Breast epithelium (tissue), 4 donors: Measurements from ENCODE around the gene GRAMD2A. TPM values are rescaled to one million over a fixed set of nuclear protein-coding genes. Genes with fewer than 3 reads are reported as not detected.
A peak's percentile ranks its signal among the peaks of the same experiment; 100 is the strongest.

Experiments used
- DNase-seq, 2 donors: peaks; one replicate each; pipeline ENCODE4 v3.0.0-alpha.2; 2019; ENCODE audit warnings: low spot score in 2 of 2
- H3K27ac ChIP-seq, 2 donors: fragments of 200-600 bp; sonication (generic) in 1 of 2; one replicate each; pipeline ENCODE4 v1.5.1; 2016 to 2019; ENCODE audit warnings: mild to moderate bottlenecking in 1 of 2
- H3K27me3 ChIP-seq, 2 donors: fragments of 200-600 bp; sonication (generic) in 1 of 2; one replicate each; pipeline versions ENCODE4 v1.5.1 to v1.6.0; 2017 to 2019; ENCODE audit warnings: control low read depth in 1 of 2, mild to moderate bottlenecking in 1 of 2
- H3K36me3 ChIP-seq: fragments of 200-600 bp; one replicate; pipeline ENCODE4 v1.5.1; 2019
- H3K4me1 ChIP-seq, 2 donors: fragments of 200-600 bp; sonication (generic); one replicate each; pipeline ENCODE4 v1.5.1; 2016 to 2019; ENCODE audit warnings: control low read depth in 1 of 2
- H3K4me3 ChIP-seq, 3 donors: fragments of 200-600 bp; sonication (generic); 1 replicate in 2 of 3; 2 replicates in 1 of 3; pipeline ENCODE4 v1.5.1; 2016 to 2019; ENCODE audit warnings: mild to moderate bottlenecking in 3 of 3, moderate library complexity in 2 of 3
- H3K9me3 ChIP-seq, 2 donors: fragments of 200-600 bp; sonication (generic) in 1 of 2; one replicate each; pipeline ENCODE4 v1.5.1; 2016 to 2019; ENCODE audit warnings: control low read depth in 1 of 2
- POLR2A ChIP-seq: fragments of 450-650 bp; IDR thresholded peaks from one replicate; pipeline ENCODE4 v1.6.1; 2016; ENCODE audit warnings: antibody characterized with exemption, mild to moderate bottlenecking, moderate library complexity
- POLR2AphosphoS5 ChIP-seq, 3 donors: sonication (generic); formaldehyde crosslinking; IDR thresholded peaks; one replicate each; pipeline ENCODE4 v1.6.1; 2017; ENCODE audit warnings: antibody characterized with exemption in 3 of 3
- intact Hi-C: fragments of 100-400 bp; cut with DNase I; formaldehyde crosslinking; loops from one replicate; pipeline ENCODE4 v1.15.1; 2023; ENCODE audit warnings: low total_unique reads
- total RNA-seq, 3 donors: library from RNA; depleted of rRNA; stranded (reverse); fragments of >200 nt; gene quantifications; one replicate each; pipeline ENCODE4 v1.1.0, GENCODE V29; 2016
- TF ChIP-seq, protein P1 (sequence below), 3 donors: fragments of 450-650 bp; IDR thresholded peaks; one replicate each; pipeline ENCODE4 v1.5.1; 2016 to 2017; ENCODE audit warnings: antibody characterized with exemption in 3 of 3, mild to moderate bottlenecking in 3 of 3, moderate library complexity in 3 of 3

Gene GRAMD2A
- total RNA-seq, 3 donors from 2014 or later, result 0.16 to 52.5 (median 18.7) TPM

DNA sequence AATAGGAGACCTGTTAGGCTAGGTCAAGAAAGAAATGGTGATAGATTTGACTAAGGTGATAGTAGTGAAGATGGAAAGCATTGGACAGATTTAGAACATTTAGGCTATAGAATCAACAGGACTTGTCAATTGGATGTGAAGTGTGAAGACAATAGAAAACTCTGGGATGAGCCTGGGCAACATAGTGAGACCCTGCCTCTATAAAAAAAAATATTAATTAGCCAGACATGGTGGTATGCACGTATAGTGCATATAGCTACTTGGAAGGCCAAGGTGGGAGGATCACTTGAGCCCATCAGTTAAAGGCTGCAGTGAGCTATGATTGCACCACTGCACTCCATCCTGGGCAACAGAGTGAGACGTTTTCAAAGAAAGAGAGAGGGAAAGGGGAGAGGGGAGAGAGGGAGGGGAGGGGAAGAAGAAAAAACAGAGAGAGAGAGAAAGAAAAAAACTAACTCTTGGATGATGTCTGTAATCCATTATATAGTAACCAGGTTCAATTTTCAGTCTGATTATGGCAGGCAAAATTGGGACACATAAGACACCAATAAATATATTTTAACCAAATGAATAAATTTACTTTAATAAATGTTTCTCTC is 69.8 kb downstream of the GRAMD2A start:
- Histone ChIP-seq H3K36me3 (no peaks in the 10 kb centered on the region), H3K4me1 (no peaks in the 10 kb centered on the region), H3K4me3 (no peak overlapping the region), H3K9me3 (no peaks in the 10 kb centered on the region), H3K27ac (no peak overlapping the region), H3K27me3 (no peaks in the 10 kb centered on the region)
- TF ChIP-seq POLR2A (no peak), POLR2AphosphoS5 (IDR thresholded peaks at IDR 0.05) (no peak)
- TF ChIP-seq, protein P1, sequence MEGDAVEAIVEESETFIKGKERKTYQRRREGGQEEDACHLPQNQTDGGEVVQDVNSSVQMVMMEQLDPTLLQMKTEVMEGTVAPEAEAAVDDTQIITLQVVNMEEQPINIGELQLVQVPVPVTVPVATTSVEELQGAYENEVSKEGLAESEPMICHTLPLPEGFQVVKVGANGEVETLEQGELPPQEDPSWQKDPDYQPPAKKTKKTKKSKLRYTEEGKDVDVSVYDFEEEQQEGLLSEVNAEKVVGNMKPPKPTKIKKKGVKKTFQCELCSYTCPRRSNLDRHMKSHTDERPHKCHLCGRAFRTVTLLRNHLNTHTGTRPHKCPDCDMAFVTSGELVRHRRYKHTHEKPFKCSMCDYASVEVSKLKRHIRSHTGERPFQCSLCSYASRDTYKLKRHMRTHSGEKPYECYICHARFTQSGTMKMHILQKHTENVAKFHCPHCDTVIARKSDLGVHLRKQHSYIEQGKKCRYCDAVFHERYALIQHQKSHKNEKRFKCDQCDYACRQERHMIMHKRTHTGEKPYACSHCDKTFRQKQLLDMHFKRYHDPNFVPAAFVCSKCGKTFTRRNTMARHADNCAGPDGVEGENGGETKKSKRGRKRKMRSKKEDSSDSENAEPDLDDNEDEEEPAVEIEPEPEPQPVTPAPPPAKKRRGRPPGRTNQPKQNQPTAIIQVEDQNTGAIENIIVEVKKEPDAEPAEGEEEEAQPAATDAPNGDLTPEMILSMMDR (IDR thresholded peaks at IDR 0.05), result no peak
- no peak for DNase-seq
- intact Hi-C loops, result no loop called here

DNA sequence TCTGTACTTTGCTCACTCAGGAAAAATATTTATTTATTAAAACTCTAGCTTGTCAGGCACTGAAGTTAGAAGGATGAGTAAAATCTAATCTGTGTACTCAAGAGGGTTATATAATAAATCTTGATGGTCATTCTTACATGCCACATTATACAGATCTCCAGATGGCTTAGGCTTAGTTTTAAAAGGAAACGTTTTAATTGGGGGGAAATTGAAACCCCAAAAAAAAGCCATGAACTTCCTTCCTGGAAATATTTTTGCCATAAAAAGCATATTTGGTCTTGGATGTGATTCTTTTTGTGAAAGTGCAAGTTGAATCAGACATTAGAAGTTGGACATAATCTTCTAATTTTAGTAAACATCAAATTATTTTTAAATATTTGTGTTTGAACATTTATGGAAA is 73.4 kb downstream of the GRAMD2A start:
- H3K4me1 ChIP-seq, result no peaks in the 10 kb centered on the region
- intact Hi-C loops, result no loop called here
- H3K9me3 ChIP-seq, result no peaks in the 10 kb centered on the region
- H3K36me3 ChIP-seq, result no peaks in the 10 kb centered on the region
- no peaks in the 10 kb centered on the region for H3K27me3 ChIP-seq
- no peak overlapping the region for H3K4me3 ChIP-seq
- DNase-seq, result no peak
- TF ChIP-seq, protein P1 (IDR thresholded peaks at IDR 0.05), result no peak
- TF ChIP-seq POLR2AphosphoS5 (IDR thresholded peaks at IDR 0.05), result no peak
- no peak for TF ChIP-seq POLR2A
- H3K27ac ChIP-seq, result no peak overlapping the region

DNA sequence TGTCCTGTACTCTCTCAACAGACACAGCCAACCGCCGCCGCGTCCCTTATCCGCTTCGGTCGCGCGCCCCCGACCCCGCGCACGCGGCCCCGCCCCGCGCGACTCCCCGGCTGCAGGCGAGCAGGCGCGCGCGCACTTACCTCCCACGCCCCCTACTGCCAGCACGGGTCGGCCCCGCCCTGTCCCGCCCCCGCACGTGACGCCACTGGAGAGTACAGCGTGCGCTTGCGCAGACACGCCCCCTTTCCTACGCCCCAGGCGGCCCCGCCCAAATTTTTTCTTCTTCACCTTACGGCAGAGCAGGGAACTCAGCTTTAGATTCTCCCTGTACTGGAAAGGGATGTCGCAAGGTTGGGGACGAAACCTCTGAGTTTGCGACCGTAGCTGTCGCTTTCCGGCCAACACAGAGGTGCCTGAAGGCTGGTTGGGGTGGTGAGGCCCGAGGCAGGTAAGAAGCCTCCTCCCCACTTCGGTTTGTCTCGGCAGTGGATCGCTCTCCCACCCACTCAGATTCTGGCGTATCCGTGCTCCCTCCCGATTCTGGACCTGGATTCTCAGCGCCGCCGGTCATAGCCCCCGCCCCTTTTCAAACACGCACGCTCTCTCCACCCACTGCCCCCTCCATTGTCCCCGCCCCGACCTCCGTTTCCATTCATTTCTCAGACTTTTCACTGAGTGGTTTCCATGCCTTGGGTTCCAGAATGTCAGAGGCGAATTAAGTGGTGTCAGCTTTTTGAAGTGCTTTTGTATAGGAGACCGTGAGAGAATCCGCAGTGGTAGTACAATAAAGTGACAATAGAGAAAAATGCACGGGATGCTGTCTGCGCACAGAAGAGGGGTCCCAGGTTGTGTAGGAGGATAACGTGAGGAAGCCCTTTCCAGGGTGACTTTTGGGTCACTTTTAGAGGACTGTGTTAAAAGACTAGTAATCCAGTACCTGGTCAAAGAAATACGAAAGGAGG is 79.3 kb downstream of the GRAMD2A start, which contains the start of the genes MYO9A and SENP8:
Gene MYO9A, minus strand, starts transcription at position 134 of the 962 bp plus-strand sequence. CDS start 71,587 bp downstream, outside the sequence.
Gene SENP8, plus strand, starts transcription at position 387 of the 962 bp plus-strand sequence. CDS start 21,221 bp downstream, outside the sequence.
- DNase-seq, result peak; percentile 97 to 100
- TF ChIP-seq POLR2A, result no peak
- TF ChIP-seq POLR2AphosphoS5 (IDR thresholded peaks at IDR 0.05), result peak; percentile 28 to 77 (median 56)
- TF ChIP-seq, protein P1 (IDR thresholded peaks at IDR 0.05), result peak in 1 of 3 donors; percentile 11
- no peaks in the 10 kb centered on the region for H3K36me3 ChIP-seq
- no peaks in the 10 kb centered on the region for H3K9me3 ChIP-seq
- no peaks in the 10 kb centered on the region for H3K4me1 ChIP-seq
- H3K27me3 ChIP-seq, result no peaks in the 10 kb centered on the region
- peak within 1 kb of the TSS; percentile 98 for H3K27ac ChIP-seq
- peak within 1 kb of the TSS; percentile 75 to 94 (median 83) for H3K4me3 ChIP-seq
- intact Hi-C loops, result no loop called here

DNA sequence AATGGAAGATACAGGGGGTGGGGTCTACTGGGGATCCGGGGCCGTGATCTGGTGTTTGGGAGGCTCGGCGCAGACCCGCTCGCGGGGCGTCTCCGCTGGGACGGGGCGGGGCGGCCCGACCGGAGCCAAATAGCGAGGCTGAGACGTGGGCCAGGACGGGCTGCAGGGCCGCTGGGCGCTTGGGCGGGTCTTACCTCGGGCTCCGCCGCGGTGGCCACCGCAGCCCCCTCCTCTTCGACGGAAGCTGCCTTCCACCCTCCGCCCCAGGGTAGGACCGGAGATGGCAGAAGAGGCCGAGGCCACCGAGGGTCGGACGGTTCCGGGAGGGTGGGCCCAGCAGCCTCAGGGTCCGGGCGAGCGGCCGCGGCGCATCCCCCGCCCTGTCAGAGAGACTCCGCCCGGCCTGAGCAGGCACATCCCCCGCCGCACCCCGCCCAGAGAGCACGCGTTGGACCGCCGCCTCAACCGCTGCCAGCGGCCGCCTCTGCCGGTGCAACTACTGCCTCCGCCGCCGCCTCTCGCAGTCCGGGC is 80.0 kb downstream of the GRAMD2A start:
- Histone ChIP-seq H3K4me3 (peak overlapping the region; percentile 75 to 94 (median 83)), H3K4me1 (no peaks in the 10 kb centered on the region), H3K27me3 (no peaks in the 10 kb centered on the region), H3K27ac (peak overlapping the region; percentile 98), H3K9me3 (no peaks in the 10 kb centered on the region), H3K36me3 (no peaks in the 10 kb centered on the region)
- DNase-seq, result peak; percentile 77 to 86
- intact Hi-C loops, result no loop called here
- peak; percentile 33 for TF ChIP-seq POLR2A
- TF ChIP-seq, protein P1 (IDR thresholded peaks at IDR 0.05), result no peak
- TF ChIP-seq POLR2AphosphoS5 (IDR thresholded peaks at IDR 0.05), result peak in 2 of 3 donors; percentile 39 to 51
